NOMO-1 treated with DMSO at 0.1 percent for 48 hours (cell line): ENCODE data around the gene ZNHIT2.
A peak's percentile ranks its signal among the peaks of the same experiment; 100 is the strongest.

ENCODE experiments used
- DNase-seq: peaks from one replicate; lab custom pipeline; 2025; ENCODE audit not compliant: unreplicated experiment; lab: John Stamatoyannopoulos, UW

The ZNHIT2 gene

DNA sequence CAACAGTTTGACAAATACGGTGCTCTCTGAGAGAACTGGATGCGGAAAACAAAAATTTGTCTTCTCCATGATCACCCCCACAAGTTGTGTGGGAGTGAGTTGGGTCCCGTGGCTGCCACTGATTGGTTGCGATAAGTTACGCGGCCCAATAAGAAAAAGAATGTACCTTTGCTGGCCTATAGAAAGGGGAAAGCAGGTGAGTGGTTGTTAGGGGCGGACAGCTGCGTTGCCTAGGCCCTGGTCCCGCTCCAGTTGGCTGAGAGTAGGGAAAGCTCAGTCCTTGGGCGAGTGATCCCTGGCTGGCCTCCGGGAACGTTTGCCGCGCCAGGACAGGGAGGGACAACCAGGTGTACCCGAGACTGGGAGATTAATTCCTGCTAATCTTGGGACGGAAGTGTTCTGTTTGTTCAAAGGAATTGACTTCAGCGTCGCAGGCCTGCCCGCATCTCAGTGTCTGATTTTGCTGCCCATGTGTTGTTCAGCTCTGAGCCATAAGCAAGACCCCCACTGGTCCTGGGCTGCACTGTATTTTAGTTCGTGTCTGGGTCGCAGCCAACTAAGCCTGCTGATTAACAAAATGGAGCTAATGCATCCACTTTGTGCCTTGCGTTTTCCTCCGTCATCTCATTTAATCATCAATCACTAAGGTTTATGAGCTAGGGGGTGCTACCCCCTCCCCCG is 17.6 kb upstream of the ZNHIT2 start:
- DNase-seq, result peak; percentile 96

DNA sequence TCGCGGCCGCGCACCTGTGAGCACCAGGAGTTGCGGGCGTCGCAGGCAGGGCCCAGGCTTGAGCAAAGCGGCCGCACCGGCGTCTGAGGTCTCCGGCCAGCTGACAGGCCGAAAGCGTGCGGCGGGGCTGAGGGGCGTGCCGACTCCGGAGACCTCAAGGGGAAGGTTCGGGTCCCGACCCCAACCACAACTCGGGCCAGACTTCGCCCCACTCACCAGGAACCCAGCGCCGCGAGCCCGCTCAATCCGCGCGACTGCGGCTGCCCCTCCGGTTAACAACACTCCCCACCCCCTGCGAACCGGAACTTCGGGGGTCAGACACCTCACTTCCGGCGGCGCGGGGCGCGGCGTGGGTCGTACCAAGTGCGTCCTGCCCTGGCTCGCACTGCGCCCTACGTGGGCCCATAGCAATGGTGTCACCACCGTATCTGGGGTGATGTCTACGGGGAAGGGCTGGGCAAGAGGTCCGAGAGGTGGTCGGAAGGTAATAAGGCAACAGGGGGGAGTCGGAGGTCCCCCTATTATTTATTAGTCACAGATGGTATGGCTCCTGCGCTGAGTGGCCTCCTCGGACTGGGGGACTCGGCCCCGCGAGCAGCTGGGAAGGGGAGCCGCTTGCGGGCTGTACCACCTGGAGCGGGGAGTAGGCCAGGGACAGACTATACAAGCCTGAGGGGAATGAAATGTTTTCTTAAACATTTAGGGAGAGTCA is 16.9 kb upstream of the ZNHIT2 start, which contains the start of gene SYVN1:
SYVN1 (minus strand) TSS at position 280 of the 712 bp plus-strand sequence. CDS start 918 bp downstream, outside the sequence.
- DNase-seq, result peak; percentile 83

DNA sequence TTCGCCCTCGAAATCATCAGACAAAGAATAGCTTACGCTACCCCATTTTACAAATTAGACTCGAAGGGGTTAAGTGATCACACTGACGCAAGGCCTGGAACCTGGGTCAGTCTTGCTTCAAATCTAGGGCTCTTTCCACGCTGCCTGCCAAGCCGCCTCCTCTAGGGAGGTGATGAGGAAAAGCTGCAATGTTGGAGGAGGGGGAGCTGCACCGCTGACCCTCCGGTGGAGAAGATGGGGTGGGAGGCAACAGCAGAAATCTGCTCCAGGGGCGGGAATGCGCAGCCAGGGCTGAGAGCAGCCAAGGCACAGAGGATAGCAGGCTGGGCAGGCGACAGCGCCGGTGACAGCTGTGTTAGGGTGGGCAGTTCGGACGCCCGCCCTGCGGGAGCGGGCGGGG is 16.2 kb upstream of the ZNHIT2 start:
- DNase-seq, result no peak

DNA sequence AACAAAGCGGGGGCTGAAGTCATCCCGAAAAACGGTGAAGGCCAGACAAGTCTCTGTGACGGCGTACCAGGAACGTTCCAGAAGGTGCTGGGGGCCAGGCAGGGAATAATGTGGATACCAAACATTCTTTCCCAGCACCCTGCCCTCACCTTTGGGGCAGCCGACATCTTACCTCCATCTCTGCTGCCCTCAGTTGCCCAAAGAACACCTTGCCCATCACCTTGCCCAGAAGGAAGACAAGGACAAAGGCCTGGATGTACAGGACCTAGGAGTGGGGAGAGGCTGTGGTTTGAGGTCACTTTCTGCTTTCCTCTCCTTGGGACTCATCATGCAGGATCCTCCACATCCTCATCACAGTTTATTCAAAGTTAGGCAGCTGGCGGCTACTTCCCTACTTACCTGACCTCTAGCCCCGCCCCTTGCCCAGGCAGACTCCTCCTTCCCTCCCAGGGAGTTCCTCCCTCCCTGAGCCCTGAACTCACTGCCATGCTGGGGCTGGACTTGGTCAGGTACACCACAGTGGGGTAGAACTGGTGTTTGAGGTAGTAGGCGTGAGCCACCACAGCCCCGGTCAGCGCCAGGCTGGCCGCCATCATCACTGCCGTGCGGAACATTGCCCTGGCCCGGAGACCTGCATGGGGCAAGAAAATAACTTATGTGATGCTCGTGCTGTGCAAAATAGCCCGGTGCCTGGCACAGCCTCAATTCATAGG is 15.6 kb upstream of the ZNHIT2 start:
- peak; percentile 68 for DNase-seq

DNA sequence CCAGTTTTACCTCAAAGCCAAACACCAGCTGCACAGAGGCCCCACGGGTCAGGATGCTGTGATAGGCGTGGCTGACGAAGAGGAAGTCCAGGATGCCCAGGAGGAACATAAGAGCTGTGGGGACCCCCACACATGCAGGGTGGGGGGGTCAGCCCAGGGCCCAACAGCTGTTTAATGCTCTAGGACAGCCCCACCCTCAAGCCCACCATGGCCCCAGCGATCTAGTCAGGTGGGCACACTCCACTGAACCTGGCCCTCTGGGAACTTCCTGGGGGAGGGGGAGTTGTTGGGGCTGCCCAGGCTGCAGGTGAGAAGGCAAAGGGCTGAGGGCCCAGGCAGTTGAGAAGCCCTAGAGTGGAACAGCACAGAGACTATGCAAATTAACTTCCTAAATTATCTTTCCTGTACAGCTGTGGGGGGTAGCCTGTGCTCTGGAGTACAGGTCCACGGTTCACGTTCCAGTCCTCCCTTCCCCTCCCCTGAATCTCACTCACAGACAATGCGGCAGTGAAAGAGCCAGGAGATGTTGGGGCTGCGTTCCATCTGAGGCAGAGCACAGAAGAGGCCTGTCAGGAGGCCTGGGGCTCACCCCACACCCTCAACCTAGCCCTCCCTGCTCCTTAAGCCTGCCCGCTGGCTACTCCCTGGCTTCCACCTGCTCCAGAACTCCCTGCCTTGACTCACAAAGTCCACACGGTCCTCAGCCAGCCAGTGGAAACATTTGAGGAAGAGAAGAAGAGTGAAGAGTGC is 14.9 kb upstream of the ZNHIT2 start:
- no peak for DNase-seq

DNA sequence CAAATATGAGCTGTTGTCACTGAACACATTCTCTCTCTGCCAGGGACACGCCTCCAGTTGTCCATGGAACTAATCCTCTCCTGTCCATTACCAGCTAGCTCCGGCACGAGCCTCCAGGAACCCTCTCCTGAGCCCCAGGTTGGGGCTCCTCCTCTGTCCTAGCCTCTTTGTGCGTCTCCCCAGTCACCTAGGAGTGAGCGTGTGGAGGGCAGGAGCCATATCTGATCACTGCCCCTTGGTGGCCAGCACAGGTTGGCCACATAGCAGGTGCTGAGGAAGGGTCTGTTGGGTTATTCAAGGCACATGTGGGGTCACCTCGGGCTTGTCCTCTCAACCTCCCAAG is 14.4 kb upstream of the ZNHIT2 start:
- no peak for DNase-seq

DNA sequence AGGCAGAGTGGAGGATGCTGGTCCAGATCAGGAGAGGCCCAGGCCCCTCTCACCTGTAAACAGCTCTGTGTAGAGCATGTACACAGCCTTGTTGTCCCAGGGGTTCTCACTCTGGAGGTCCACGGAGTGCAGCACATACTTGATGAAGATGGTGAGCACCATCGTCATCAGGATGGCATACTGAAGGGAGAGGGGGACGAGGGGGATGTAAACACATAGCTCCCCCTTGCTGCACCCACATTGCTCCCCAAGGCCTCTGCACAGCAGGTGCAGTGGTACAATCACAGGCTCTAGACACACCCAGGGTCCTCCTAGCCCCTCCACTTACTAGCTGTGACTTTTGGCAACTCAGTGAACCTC is 13.9 kb upstream of the ZNHIT2 start:
- DNase-seq, result no peak

DNA sequence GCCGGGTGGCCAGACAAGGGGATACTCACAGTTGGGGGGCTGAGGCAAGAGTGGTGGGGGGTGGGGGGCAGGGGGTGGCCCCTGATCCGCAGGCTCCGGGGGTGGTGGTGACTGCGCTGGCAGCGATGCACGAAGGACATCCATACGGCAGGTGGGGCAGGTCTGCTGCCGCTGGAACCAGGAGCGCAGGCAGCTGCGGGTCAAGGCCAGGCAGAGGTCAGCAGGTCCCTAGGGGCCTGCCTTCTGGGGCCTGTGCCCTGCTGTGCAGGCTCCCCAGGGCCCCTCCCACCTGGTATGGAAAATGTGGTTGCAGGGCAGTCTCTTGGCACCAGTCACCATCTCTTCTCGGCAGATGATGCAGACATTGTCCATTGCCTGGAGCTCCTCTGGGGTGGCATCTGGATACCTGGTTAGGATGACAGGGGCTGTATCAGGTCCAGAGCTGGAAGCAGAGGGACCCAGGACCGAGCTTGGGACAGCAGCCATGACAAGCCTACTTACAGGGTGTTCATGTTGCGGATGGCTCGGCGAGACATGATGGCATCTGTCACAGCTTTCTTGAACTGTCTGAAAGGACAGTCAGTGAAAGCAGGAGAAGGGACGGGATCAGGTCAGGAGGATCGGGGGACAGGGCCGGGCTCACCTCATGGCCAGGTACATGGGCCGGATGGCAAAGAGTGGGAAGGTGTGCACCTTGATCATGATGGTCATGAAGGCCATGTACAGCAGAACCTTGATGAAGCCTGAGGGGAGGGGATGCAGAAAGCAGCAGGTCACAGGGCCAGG is 13.3 kb upstream of the ZNHIT2 start:
- no peak for DNase-seq

DNA sequence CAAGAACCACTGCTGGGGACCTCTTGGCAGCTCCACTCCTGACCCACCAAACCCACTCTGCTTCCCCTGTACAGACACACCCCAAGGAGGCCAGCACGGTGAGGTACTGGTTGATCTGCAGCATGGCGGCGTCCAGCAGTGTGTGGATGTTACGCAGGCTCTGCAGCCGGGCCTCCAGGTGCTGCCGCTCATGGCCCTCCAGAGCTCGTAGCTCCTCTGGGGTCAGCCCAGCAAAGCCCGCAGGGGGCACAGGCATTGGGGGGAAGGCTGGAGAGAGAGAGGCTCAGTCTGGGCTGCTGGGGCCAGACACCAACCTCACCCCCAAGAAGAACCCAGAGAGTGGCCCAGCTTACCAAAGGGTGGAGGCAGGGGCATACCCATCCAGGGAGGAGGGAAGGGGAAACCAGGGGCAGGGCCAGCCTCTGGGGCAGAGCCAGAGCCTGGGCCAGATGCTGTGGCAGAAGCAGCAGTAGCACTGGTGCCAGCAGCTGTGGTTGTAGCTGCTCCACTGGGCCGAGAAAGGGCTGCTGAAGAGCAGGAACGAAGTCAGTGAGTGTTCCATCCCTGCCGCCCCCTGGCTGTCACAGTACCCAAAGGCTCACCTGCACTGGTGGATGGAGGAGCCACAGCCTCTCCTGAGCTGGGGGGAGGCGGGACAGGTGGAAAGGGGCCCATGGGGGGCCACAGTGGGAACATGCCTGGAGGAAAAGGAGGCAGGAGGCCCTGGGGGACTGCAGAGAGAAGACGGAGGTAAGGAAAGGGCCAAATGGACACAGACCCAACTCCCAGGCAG is 12.3 kb upstream of the ZNHIT2 start:
- DNase-seq, result no peak

DNA sequence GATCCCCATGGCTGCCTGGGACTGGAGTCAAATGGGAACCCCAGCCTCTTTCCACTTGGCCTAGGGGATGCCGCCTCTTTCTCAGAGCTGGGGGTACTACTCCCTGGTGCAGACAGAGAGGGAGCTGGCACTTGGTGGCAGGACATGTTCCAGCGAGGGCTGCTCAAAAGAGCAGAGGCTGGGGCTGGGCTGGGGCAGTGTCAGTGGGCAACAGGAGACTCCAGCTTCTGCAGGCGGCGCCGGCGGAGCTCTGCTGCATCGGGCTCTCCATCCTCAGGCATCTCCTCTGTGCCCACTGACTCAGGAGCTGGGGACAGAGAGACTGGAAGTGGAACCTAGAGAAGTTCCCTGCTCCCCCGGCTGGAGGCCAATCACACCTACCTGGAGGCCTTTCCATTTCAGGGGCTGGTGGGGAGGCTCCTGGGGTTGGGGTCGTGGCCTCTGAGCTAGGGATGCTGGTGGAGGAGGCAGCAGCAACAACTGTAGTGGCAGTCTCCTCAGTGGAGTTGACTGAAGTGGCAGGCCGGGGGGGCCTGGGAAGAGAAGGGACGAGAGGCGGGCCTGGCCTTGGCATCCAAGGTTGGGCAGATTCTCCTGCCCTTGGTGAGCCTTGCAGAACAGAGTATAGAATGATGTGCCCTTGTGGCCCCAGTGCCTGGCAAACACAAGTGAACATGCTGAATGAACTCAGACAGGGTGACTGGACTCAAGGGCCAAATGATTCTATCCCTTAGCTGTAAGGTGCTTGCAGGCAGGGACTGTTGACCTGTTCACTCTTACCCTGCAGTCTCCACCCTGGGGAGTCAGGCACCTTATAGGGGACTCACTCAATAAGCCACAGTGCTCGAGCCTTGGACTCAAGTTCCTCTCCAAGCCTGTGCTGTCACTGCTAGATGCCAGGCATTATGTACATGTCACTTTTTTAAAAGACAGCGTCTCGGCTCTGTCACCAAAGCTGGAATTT is 11.0 kb upstream of the ZNHIT2 start:
- no peak for DNase-seq

DNA sequence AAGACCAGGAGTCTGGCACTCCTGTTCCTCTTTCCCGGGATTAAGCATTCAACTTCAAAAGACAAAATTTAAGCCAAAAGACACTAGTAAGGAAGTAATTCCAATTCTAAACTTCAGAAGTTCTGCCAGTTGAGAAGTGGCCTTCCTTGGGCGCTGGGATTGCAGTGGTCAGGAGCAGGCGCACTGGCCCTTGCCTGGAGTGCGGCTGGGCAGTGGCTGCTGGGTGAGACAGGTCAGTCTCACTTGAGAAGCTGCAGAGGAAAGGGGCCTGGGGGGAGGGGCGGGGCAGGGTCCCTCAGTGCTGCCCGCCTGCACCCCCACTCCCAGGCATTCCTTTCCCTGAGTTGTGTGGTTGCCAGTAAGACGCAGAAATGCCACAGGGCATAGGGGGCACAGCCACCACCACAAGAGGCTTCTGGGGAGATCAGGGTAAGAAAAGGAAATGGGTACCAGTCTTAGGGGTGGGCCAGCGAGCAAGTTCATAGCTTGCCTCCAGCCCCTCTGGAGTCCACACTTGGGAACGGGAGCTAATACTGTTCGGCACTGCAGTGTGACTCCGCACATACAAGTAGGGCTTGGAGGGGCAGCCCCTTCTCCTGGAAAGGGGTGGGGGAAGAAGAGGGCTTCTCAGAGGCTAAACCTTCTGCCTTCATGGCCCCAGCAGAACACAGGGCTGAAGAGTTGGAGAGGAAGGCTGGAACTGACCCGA is 10.1 kb upstream of the ZNHIT2 start:
- no peak for DNase-seq

DNA sequence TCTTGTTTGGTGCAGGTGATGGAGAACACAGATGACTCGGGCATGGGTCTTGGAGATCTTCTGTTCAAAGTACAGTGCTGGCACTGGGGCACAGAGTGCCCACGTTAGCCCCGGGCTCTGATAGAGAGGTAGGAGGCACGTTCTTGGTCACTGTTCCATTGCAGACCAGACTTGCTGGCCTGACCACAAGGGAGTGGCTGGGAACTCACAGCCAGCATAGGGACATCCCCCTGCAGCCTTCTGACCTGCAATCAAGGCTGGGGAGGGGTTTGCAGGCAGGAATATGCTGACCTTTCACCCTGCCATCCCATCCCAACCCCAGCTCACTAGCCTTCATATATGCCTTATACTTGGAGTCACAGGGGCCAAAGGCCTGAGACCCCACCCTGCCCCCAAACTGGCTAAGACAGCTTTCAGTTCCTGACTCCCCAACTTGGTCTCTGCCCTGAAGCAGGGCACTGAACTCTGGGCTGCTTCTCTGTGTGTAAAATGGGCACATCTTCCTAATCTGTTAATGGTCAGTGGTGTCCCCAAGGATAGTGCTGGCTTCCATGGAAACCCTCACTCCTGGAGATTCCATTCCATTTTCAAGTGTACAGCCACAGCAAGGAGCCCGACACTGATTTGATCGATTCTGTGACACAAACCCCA is 9.2 kb upstream of the ZNHIT2 start:
- DNase-seq, result no peak

DNA sequence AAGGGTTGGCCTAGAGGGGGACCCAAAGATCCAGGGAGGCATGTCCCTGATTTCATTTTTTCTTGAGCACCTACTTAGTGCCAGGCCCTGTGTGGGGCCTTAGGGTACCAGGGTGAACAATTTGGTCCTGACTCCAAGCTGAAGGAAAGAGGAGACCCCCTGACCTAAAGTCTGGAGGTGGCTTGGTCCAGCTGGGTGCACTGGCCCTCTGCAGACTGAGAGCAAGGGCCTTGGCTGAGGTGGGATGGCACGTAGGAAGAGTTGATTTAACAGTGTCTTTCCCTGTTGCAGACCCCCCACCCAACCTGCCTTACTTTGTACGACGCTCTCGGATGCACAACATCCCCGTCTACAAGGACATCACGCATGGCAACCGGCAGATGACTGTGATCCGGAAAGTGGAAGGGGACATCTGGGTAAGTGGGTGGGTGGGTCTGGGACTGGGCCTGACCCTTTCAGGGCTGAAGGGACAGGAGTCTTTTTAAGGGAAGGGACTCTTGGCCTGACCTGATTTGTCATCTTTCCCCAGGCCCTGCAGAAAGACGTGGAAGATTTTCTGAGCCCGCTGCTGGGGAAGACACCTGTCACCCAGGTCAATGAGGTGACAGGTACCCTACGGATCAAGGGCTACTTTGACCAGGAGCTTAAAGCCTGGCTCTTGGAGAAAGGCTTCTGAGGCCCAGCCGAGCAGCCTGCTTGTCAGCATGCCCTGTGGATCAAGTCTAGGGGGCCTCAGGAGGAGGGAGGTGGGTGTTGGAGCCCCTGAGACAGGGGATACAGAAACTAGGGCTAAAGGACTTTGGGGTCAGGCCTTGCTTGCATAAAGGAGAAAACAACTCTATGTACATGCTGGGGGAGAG is 7.9 kb upstream of the ZNHIT2 start:
- DNase-seq, result no peak

DNA sequence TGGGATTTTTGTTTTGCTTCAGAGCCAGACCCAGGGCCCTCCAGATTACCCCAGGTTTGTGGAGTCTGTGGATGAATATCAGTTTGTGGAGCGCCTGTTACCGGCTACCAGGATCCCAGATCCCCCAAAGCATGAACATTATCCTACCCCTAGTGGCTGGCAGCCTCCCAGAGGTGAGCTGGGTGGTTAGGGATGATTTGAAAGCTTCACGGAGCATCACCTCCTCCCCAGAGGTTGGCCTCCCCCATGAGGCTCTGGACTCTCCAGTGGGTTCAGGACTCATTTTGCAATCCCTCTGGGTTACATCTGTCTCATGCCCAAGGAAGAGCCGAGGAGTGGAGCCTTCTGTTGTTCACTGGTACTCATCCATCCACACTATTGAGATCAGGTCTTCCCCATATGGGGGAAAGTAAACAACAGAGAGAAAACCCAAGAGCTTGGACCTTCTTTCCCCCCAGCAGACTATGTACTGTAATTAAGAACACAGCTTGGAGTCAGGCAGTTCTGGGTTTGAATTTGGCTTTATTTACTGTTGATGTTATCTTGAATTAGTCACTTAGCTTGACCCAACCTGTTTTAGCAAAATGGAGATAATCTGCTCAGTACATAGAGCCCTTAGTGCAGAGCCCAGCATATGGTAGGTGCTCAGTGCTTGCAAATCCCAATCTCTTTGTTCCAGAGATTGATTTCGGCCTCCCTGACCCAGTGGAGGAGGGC is 7.1 kb upstream of the ZNHIT2 start:
- no peak for DNase-seq

DNA sequence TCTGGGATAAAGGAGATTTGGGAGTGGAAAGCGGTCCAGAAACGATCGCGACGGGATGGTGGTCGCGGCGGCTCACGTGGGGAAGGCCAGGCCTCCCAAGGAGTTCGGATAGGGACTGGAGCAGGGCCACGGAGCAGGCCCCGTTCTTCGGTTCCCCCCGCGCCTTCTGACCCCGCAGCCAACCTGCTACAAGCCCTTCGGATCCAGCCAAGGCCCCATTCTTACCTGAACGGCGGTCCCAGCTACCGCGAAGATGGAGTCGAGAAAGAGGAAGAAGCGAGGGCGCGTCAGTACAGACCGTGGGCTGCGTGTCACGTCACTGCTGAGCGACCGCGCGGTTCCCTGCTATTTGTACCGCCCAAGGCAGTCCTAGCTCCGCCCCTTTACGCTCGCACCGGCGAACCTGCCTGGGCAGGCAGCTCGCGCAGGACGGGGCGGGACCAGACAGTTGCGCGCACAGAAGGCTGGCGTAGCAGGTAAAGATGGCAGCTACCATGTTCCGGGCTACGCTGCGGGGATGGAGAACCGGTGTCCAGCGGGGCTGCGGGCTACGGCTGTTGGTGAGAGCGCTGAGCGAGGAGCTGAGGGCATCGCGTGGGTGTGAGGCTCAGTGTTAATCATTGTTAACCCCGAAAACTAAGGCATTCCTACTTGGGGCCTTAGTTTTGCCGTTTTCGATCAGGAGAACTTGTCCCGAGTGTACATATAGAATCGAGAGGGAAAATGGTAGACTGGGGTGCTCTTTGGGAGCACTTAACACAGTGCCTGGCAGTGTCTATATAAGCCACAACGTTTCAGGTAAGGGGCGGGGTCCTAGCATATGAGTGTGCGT is 4.6 kb upstream of the ZNHIT2 start, which contains the start of the genes FAU and MRPL49:
FAU (minus strand) TSS at position 270 of the 832 bp plus-strand sequence. CDS start 321 bp downstream, outside the sequence.
MRPL49 (plus strand) TSS at position 457 of the 832 bp plus-strand sequence; CDS start at position 483, 26 bp downstream.
- DNase-seq, result peak; percentile 99
